Measurements from ENCODE around the gene AVPR1B.

AVPR1B gene

GRCh38 chr1:206060844-206061243, 56.3 kb downstream of the AVPR1B start:
- Histone ChIP-seq H3K4me1 (ENCODE audit: control insufficient read depth in 1 of 2, insufficient read depth in 2 of 2, low read length in 2 of 2) (no peaks in the 10 kb centered on the region), H3K27ac (ENCODE audit: low read length) (no peak overlapping the region), H3K9me3 (ENCODE audit: control insufficient read depth in 1 of 2, low read length in 2 of 2) (no peaks in the 10 kb centered on the region), H3K36me3 (ENCODE audit: control insufficient read depth in 1 of 2, insufficient read depth in 2 of 2, low read length in 2 of 2) (no peaks in the 10 kb centered on the region), H3K4me3 (ENCODE audit: low read depth in 1 of 2, low read length in 2 of 2) (no peak overlapping the region), H3K27me3 (ENCODE audit: low read depth, low read length) (no peaks in the 10 kb centered on the region)

Data from muscle layer of duodenum (tissue), 2 donors.